Rectal smooth muscle tissue (tissue), 1 donor: ENCODE data around the gene PDE9A.
A peak's percentile ranks its signal among the peaks of the same experiment; 100 is the strongest.

Experiments
- H3K27ac ChIP-seq: one replicate; pipeline ENCODE4 v1.7.0; 2013; ENCODE audit warnings: low read depth, low read length, inconsistent platforms
- H3K27me3 ChIP-seq: one replicate; pipeline ENCODE4 v1.7.0; 2013; ENCODE audit warnings: low read length; ENCODE audit not compliant: control insufficient read depth, insufficient read depth
- H3K36me3 ChIP-seq: one replicate; pipeline ENCODE4 v1.7.0; 2013; ENCODE audit warnings: low read length; ENCODE audit not compliant: control insufficient read depth, insufficient read depth
- H3K4me1 ChIP-seq: one replicate; pipeline ENCODE4 v1.7.0; 2013; ENCODE audit warnings: low read length; ENCODE audit not compliant: control insufficient read depth, insufficient read depth
- H3K4me3 ChIP-seq: one replicate; pipeline ENCODE4 v1.7.0; 2013; ENCODE audit warnings: low read length
- H3K9ac ChIP-seq: one replicate; pipeline ENCODE4 v1.7.0; 2013; ENCODE audit warnings: low read length

The PDE9A gene

GRCh38 chr21:42649122-42650032 lies 4.0 kb upstream of the PDE9A start:
- H3K4me1 ChIP-seq = peaks cover 4% of the 10 kb centered on the region
- no peak overlapping the region for H3K9ac ChIP-seq
- no peaks in the 10 kb centered on the region for H3K36me3 ChIP-seq
- H3K27me3 ChIP-seq = no peaks in the 10 kb centered on the region
- H3K4me3 ChIP-seq = no peak overlapping the region
- no peak overlapping the region for H3K27ac ChIP-seq

- Histone ChIP-seq H3K27ac (no peak overlapping the region), H3K36me3 (no peaks in the 10 kb centered on the region), H3K9ac (no peak overlapping the region), H3K27me3 (no peaks in the 10 kb centered on the region), H3K4me1 (peaks cover 4% of the 10 kb centered on the region), H3K4me3 (no peak overlapping the region)
Measured at GRCh38 chr21:42650033-42650370, 3.4 kb upstream of the PDE9A start.

GRCh38 chr21:42650441-42651421 lies 2.7 kb upstream of the PDE9A start:
- H3K4me1 ChIP-seq = peaks cover 7% of the 10 kb centered on the region

GRCh38 chr21:42651515-42652401 lies 1.7 kb upstream of the PDE9A start:
- H3K9ac ChIP-seq = no peak overlapping the region
- H3K27me3 ChIP-seq = peaks cover 5% of the 10 kb centered on the region
- peaks cover 17% of the 10 kb centered on the region for H3K4me1 ChIP-seq
- no peaks in the 10 kb centered on the region for H3K36me3 ChIP-seq
- no peak overlapping the region for H3K4me3 ChIP-seq
- H3K27ac ChIP-seq = peak overlapping the region; percentile 87

More at GRCh38 chr21:42650441-42651421, 2.7 kb upstream of the PDE9A start:
- H3K36me3 ChIP-seq = no peaks in the 10 kb centered on the region
- H3K9ac ChIP-seq = no peak overlapping the region
- no peak overlapping the region for H3K27ac ChIP-seq
- no peak overlapping the region for H3K4me3 ChIP-seq
- peaks cover 3% of the 10 kb centered on the region for H3K27me3 ChIP-seq

- Histone ChIP-seq H3K27ac (peak overlapping the region; percentile 87), H3K9ac (no peak overlapping the region), H3K27me3 (peaks cover 5% of the 10 kb centered on the region), H3K4me1 (peaks cover 24% of the 10 kb centered on the region), H3K4me3 (peak overlapping the region; percentile 62), H3K36me3 (no peaks in the 10 kb centered on the region)
Measured at GRCh38 chr21:42652527-42653230, 742 bp upstream of the PDE9A start.

GRCh38 chr21:42654179-42654912 lies 925 bp downstream of the PDE9A start:
- Histone ChIP-seq H3K4me1 (peaks cover 24% of the 10 kb centered on the region), H3K9ac (peak overlapping the region; percentile 46), H3K27me3 (peaks cover 5% of the 10 kb centered on the region), H3K36me3 (no peaks in the 10 kb centered on the region), H3K4me3 (peak overlapping the region; percentile 82), H3K27ac (peak overlapping the region; percentile 90)

GRCh38 chr21:42654913-42655795 lies 1.7 kb downstream of the PDE9A start:
- Histone ChIP-seq H3K4me3 (peak overlapping the region; percentile 82), H3K36me3 (no peaks in the 10 kb centered on the region), H3K27ac (peak overlapping the region; percentile 90), H3K4me1 (peaks cover 24% of the 10 kb centered on the region), H3K9ac (peak overlapping the region; percentile 46), H3K27me3 (peaks cover 5% of the 10 kb centered on the region)

- peak overlapping the region; percentile 52 for H3K4me3 ChIP-seq
- H3K27me3 ChIP-seq = peaks cover 5% of the 10 kb centered on the region
- H3K27ac ChIP-seq = peak overlapping the region; percentile 90
- no peak overlapping the region for H3K9ac ChIP-seq
- no peaks in the 10 kb centered on the region for H3K36me3 ChIP-seq
- H3K4me1 ChIP-seq = peaks cover 24% of the 10 kb centered on the region
Measured at GRCh38 chr21:42655796-42656770, 2.7 kb downstream of the PDE9A start.

- Histone ChIP-seq H3K4me1 (peaks cover 24% of the 10 kb centered on the region), H3K27ac (peak overlapping the region; percentile 90), H3K4me3 (no peak overlapping the region), H3K27me3 (peaks cover 5% of the 10 kb centered on the region), H3K9ac (no peak overlapping the region), H3K36me3 (no peaks in the 10 kb centered on the region)
Measured at GRCh38 chr21:42656872-42657271, 3.5 kb downstream of the PDE9A start.
